ENCODE data around the gene UBASH3B.

UBASH3B gene

GRCh38 chr11:122732342-122733315 is 77.1 kb downstream of the UBASH3B start:
- DNase-seq (ENCODE audit: low read depth), result no peak

DNA sequence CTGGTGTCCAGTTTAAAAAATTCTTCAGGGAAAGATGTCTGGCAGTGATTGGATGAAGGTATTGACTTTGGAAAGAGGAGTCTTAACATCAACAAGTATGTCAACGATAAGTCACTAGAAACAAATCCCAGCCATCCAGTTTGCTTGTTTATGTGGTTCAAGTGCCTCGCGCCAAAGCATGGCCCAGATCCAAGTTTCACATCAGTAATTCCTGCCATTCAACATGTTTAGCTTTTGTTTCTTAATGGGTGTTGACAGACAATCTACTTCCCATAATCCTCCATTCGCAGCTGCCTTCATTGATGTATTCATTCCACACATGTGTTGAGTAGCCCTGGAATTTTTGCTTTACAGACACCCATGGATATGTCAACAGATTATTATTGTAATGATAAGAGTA is 77.8 kb downstream of the UBASH3B start:
- no peak for DNase-seq (ENCODE audit: low read depth)

- no peak for DNase-seq (ENCODE audit: low read depth)
Observed at GRCh38 chr11:122734848-122735496, 79.5 kb downstream of the UBASH3B start.

- no peak for DNase-seq (ENCODE audit: low read depth)
Observed at GRCh38 chr11:122737951-122738693, 82.6 kb downstream of the UBASH3B start.

- DNase-seq (ENCODE audit: low read depth), result no peak
Observed at GRCh38 chr11:122741613-122742300, 86.2 kb downstream of the UBASH3B start.

- no peak for DNase-seq (ENCODE audit: low read depth)
Observed at GRCh38 chr11:122742301-122743018, 86.9 kb downstream of the UBASH3B start.

DNA sequence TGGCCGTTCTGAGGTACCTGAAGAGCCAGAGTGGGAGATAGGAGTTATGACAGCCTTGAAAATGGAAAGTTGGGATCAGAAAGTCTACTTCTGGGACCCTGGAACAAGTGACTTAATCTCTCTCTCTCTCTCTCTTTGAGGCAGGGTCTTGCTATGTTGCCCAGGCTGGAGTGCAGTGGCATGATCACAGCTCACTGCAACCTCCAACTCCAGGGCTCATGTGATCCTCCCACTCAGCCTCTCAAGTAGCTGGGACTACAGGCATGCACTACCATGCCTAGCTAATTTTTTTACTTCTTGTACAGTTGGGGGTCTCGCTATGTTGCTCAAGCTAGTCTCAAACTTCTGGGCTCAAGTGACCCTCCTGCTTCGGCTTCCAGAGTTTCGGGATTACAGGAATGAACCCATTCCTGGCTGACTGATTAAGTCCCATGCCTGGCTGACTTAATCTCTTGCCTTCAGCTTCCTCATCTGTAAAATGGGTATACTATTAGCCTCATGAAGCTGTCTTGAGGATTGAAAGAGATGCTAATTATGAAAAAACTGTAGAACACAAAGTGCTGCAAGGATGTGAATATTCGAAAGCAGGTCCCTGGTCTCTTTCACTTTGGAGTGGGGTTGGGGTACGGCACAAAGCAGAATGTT is 87.7 kb downstream of the UBASH3B start:
- no peak for DNase-seq (ENCODE audit: low read depth)

GRCh38 chr11:122743949-122744348 is 88.4 kb downstream of the UBASH3B start:
- peak; percentile 67 for DNase-seq (ENCODE audit: low read depth)

DNA sequence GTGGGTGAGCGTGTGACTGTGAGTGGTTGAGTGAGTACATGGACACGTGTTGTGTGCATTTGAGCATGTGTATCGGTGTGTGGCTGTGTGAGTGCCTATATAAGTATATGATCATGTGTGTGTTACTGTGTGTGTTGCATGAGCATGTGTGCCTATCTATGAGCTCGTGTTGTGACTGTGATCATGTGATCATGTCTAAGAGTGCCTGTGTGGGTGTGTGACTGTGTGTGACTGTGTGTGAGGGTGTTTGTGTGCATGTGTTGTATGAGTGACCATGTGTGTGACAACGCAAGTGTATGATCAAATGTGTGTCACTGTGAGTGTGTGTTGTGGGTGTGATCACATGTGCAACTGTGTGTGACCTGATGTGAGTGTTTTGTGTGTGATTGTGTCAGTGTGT is 88.8 kb downstream of the UBASH3B start:
- no peak for DNase-seq (ENCODE audit: low read depth)

GRCh38 chr11:122745111-122745510 is 89.6 kb downstream of the UBASH3B start:
- DNase-seq (ENCODE audit: low read depth), result no peak

DNA sequence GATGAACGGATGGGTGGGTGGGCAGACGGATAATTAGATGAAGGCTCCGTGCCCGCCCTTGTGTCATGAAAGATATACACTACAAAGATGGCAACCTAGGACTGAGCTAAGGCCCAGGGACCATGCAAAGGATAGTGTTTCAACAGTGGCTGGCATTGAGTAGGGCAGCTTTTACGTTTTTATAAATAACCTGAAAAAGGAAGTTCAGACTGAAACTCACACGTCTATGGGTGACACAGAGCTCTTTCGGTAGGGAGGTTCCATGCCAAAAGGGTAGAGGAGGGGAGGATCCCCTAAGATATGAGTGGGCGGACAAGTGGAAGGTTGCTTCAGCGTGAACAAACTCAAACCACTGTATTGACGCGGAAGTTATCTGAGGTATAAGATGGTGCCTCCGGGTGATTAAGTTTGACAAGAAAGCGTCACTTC is 90.5 kb downstream of the UBASH3B start:
- DNase-seq (ENCODE audit: low read depth), result no peak

GRCh38 chr11:122746611-122747244 is 91.2 kb downstream of the UBASH3B start:
- no peak for DNase-seq (ENCODE audit: low read depth)

DNA sequence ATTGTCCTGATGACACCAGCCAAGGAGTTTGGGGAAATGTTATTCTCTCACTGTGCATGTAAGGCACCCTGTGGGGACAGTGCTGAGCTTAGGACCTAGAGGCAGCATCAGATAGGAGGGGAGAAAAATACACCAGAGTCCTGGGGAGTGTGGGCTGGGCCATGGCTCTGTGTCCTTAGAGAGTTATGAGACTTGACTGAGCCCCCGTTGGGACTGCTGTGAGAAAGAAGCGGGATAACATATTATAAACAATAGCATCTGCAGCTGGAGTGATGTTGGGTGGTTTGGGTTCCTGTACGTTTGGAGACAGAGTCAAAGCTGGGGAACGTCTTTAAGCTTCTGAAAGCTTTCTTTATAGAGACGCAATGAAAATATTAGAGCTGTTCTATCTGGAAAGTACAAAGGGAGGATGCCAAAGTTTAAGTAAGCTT is 91.8 kb downstream of the UBASH3B start:
- DNase-seq (ENCODE audit: low read depth), result no peak

- no peak for DNase-seq (ENCODE audit: low read depth)
Observed at GRCh38 chr11:122749005-122749687, 93.6 kb downstream of the UBASH3B start.

DNA sequence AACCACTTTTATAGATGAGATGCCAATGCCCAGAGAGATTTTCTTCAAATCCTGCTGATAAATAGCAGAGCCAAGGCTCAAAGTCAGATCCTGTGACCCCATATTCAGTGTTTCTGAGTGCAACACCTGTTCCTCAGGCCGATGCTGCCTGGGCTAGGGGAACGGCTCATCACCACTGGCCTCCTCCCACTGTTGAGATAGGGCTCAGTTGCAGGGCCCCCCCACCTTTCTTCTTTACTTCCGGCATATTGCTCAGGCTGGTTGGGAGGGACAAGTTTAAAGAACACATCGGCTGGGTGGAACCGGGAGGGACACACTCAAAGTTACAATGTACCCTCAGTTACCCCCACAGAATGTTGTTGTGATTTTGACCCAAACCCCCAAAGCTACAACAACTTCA is 94.5 kb downstream of the UBASH3B start:
- DNase-seq (ENCODE audit: low read depth), result no peak

- DNase-seq (ENCODE audit: low read depth), result no peak
Observed at GRCh38 chr11:122751292-122752070, 96.0 kb downstream of the UBASH3B start.

GRCh38 chr11:122754028-122754427 is 98.5 kb downstream of the UBASH3B start:
- no peak for DNase-seq (ENCODE audit: low read depth)

DNA sequence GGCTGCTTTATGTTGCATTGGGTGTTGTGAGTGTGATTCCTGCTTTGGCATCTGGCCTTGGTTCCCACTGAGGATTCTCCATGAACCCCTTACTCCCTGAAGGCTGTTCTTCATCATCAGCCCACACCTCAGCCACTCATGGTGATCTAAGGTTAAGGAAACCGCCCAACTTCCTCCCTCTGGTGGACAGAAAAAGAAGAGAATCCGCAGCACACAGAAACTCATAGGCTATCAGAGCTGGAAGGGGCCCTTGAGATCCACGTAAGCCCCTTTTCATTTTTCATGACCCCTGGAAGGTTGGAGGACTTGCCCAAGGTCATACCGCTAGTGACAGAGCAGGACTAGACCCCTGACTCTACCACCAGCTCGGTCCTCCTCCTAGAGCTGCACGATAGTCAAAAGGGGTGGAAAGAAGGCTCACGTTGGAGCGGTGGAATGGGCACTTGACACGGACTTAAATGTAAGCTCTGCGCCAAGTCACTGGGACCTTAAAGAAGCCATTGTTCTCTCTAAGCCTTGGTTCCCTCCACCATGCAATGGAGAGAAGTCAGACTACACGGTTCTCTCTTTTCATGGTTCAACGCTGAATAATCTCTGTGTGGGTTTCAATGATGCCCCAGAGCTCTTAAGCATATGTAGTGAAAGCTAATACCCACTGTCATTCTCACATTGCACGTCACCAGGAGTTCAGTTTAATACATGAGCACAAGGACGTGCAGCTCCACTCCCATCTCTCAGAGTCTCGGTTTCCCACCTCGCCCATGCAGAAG is 99.2 kb downstream of the UBASH3B start:
- DNase-seq (ENCODE audit: low read depth), result no peak

All from T follicular helper cell (primary cell).